GM08714 (cell line): ENCODE measurements around the gene FBN3.

Experiments used
- H3K4me3 ChIP-seq: fragments of 200-500 bp; sonication (Bioruptor generic); 2 replicates; pipeline ENCODE4 v1.5.1; 2014; ENCODE audit warnings: mild to moderate bottlenecking, low read length, inconsistent platforms
- ZNF274 ChIP-seq: IDR thresholded peaks from 2 replicates; pipeline ENCODE4 v1.6.1; 2012; ENCODE audit warnings: mild to moderate bottlenecking, low read depth, low read length

The FBN3 gene

DNA sequence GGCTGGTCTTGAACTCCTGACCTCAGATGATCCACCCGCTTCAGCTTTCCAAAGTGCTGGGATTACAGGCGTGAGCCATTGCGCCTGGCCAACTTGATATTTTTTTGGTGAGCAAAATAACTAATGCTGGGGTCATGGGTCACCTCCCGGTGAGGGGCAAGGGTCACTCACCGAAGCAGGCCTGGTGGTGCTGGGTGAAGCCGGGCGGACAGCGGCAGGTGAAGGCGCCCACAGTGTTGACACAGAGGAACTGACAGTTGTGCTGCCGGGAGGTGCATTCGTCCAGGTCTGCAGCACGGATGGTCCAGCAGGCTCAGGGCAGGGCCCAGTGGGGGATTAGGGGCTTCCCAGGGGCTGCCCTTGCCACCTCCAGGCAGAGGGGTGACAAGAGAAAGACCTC lies 68.6 kb downstream of the FBN3 start:
- H3K4me3 ChIP-seq = no peak overlapping the region
- TF ChIP-seq ZNF274 = no peak

DNA sequence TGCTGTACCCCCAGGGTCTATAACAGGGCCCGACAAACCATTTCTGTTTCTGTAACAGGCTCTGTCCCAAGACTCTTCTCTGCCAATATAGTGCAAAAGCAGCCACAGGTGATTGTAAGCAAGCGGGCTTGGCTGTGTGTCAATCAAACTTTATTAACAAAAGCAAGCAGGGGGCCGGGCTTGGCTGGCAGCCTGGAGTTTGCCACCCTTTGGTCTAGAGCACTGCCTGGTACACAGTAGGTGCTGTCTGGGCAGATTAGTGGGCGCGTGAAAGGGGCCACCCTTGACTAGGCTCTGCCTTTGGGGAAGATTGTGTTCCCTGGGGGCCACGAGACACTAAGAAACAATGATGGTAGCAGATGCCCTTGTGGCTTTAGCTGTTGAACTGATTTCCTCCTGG lies 69.4 kb downstream of the FBN3 start:
- TF ChIP-seq ZNF274 = no peak

DNA sequence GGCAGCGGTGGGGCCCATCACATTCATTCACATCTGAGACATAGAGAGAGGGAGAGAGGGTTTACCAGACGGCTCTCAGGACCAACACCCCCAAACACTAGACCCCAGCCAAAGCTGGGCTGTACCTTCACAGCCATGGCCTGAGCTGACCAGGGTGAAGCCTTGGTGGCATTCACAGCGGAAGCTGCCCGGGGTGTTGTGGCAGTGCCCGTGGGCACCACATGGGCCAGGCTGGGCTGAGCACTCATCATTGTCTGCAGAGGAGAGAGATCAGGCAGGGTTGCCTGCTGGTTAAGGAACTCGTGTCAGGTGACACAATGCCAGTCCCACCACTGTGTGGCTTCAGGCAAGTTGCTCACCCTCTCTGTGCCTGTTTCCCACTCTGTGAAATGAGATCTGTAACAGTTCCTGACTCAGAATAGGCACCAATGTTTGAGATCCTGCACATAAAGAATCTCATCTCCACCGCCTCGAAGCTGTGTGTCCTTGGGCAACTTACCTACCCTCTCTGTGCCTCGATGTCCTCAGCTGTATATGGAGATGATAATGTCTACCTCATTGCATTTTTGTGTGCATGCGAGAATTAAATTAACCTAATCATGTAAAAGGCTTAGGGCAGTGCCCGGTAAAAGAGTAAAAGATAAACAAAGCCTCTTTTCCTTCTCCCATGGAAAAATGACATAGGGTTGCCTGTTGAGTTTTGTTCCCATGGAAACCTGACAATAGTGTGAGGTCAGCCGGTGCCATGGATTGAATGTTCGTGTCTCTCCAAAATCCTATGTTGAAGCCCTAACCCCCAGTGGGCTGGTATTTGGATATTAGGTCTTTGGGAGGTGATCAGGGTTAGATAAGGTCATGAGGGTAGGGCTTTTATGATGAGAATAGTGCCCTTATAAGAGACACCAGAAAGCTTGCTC lies 74.0 kb downstream of the FBN3 start:
- H3K4me3 ChIP-seq = no peak overlapping the region
- no peak for TF ChIP-seq ZNF274

More for the DNA sequence above, 69.4 kb downstream of the FBN3 start:
- H3K4me3 ChIP-seq = no peak overlapping the region

DNA sequence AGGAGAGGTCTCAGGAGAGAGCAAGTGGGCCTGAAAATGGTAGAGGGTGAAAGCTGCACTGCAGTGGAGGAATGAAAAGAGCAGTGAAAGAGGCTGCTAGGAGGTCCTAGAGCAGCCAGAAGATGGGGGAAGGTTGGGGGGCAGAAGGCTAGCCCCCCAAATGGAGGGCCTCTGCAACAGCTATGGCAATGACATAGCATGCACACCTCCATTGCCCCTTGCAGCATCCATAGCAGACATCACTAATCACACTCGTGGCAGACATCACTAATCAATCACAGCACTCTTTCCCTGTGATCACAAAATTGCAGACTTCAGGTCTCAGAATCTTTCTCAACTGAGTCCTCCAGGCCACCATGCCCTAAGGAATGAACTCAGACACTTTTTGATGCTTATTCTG lies 74.9 kb downstream of the FBN3 start:
- no peak overlapping the region for H3K4me3 ChIP-seq
- TF ChIP-seq ZNF274 = no peak

DNA sequence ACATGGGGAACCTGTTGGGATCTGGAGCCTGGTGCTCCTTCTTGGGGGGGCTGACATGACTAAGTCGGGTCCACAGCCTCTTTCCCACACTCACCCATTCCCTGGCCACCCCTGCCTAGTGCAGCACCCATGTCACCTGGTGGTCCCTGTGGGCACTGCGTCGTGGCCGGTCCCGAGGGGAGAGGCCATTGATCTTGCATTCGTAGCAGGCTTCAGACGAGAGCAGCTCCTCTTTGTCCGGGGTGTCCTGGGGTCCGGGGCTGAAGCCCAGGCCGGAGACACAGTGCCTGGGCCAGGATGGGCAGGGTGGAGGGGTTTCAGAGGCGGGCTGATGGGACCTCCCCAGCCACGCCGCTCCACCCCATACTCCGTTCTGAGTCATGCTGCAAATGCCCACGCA lies 77.5 kb downstream of the FBN3 start:
- TF ChIP-seq ZNF274 = no peak
- no peak overlapping the region for H3K4me3 ChIP-seq

DNA sequence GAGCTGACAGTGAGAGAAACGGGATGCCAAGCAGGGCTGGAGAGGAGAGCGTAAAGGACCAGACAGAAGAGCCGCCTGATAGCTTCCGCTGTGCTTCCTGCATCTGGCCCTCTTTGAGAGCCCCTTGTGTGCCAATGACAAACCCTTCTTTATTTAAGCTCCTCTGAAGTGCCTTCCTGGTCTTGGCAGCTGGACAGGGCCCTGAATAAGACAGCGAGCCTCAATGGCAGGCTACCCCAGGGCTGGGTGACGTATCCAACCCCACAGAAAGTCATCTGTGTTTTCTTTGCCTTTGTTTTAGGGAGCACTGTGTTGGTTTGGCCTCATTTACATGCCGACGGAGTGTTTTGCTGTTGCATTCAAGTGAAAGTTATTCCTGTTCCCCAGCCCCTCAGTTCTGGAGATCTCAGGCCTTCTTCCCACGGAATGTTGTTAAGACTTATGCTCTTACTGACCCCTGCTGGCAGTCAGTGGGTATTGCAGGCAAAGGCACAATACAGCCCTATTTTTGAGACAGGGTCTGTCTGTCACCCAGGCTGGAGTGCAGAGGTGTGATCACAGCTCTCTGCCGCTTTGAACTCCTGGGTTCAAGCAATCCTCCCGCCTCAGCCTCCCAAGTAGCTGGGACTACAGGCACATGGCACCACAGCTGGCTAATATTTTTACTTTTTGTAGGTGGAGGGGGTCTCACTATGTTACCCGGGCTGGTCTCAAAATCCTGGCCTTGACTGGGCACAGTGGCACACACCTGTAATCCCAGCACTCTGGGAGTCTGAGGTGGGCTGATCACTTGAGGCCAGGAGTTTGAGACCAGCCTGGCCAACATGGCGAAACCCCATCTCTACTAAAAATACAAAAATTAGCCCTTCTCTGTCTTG lies 80.1 kb downstream of the FBN3 start:
- TF ChIP-seq ZNF274 = no peak
- no peak overlapping the region for H3K4me3 ChIP-seq

DNA sequence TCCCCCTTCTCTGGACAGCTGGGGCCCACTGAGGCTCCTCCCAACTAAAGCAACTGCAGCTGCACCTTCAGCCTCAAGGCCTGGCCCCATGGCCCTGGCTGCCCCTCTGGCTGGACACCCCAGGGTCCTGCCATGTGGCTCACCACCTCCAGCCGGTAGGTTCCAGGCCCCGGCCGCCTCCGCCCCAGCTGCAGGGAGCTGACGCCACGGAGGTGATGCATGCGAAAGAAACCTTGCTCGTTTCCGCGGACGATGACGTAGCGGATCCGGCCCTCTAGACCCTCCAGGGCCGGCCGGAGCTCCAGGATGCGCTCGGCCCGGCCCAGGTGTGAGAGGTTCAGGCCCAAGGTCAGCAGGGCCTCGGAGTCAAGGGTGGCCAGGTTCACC lies 83.5 kb downstream of the FBN3 start:
- no peak overlapping the region for H3K4me3 ChIP-seq
- TF ChIP-seq ZNF274 = no peak

DNA sequence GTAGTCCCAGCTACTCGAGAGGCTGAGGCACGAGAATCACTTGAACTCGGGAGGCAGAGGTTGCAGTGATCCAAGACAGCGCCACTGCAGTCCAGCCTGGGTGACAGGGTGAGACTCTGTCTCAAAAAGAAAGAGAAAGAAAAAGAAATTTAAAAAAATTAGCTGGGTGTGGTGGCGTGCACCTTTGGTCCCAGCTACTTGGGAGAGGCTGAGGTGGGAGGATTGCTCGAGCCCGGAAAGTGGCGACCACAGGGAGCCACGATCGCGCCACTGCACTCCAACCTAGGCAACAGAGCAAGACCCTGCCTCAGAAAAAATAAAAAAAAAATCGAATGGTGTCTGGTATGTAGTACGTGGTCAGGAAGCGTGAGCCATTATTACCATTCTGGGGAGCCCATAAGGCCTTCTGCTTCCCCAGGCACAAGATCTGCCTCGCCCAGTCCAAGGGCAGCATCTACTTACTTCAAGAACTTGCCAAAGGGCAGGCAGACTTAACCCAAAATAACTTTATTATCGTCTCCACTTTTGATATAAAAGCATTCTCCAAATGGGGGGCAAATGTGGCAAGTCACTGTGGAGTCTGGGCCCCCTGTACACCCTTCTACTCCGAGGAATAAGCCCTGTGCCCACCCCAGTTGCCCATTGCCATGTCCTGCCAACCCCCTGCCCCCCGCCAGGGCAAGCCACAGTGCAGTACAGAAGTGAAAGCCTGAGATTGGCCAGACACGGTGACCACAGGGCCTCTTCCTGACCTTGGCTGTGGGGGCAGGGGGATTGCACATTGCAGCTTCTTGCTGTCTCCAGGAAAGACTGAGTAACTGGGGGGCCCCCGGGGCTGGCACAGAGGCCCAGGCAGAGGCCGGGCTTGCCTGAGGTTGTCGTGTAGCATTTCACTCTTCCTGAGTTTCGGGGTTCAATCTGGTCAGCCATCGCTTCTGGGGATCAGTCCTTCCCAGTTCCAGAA lies 84.2 kb downstream of the FBN3 start:
- TF ChIP-seq ZNF274 = no peak
- no peak overlapping the region for H3K4me3 ChIP-seq

DNA sequence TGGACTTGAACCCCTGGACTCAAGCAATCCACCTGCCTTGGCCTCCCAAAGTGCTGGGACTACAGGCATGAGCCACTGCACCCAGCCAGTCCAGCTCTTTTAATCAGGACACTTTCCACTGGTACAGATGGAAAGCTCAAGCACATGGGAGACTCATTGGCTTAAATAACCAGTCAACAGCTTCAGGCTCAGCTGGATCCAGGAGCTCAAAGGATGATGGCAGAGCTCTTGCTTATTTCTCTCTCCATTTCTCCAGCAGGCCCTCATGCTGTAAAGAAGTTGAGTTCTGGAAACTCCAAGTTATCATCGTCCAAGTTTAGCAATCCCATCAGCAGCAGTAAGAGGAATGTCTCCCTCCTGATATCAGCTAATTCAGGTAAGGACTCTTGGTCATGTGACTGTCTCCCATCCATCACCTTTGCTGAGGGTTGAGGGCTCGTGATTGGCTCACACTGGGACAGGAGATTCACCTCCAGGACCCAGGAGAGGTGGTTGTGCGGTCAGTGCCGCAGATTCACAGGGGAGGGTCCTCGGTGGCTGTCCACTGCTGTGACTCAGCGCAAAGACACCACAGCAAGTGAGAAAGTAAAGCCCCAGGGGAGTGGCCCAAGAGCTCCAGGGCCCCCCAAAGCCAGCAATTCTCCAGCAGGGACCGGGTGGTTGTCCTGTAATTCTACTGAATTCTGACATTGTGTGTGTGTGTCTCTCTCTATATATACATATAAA lies 91.7 kb downstream of the FBN3 start:
- no peak overlapping the region for H3K4me3 ChIP-seq
- TF ChIP-seq ZNF274 = no peak

DNA sequence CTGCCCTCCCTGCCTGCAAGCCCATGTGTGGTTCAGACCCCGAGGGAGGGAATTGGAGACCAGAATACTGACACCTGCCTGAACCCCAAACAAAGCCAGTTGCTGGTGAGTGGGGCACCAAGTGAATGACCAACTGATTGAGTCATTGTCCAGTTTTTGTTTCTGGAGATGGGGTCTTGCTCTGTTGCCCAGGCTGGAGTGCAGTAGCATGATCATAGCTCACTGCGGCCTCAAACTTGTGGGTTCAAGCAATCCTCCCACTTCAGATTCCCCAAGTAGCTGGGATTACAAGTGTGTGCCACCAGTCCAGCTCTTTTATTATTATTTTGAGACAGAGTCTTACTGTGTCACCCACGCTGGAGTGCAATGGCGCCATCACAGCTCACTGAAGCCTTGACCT lies 92.9 kb downstream of the FBN3 start:
- no peak overlapping the region for H3K4me3 ChIP-seq
- TF ChIP-seq ZNF274 = no peak

DNA sequence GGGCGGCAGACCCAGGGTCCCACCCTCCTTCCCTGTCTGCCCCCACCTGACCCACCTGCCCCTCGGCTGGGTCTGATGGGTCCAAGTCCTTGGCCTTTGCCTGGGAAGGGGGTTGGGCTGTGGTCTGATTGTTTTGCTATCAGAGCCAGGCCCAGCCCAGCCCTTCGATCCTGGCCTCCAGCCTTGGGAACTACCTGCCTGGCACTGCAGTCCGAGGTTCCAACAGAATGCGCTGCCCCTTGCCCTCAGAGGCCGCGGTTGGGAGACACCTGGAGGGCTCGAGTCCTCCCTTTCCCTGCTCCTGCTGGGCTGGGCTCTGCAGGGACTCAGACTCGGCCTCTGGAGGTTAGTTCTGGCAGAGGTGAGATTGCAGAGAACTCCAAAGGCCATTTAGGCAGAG lies 95.2 kb downstream of the FBN3 start:
- TF ChIP-seq ZNF274 = no peak
- no peak overlapping the region for H3K4me3 ChIP-seq

DNA sequence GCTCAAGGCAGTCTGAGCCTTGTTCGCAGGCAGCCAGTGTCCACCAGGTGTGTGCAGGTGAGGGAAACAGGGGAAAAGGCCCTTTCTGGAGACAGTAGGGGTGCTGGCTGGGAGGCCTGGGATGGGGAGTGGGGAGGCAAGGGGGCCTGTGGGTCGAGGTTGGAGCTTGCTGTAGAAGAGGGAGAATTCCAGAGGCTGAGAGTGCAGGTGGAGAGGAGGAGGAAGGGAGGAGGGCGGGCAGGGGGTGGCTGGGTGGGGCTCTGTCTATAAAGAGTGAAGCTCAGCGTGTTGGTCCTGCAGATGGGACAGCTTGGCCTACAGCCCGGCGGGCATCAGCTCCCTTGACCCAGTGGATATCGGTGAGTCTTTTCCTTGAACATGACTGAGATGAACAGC lies 96.9 kb downstream of the FBN3 start, which contains the start of gene CCL25:
CCL25 (plus strand) TSS at position 297 of the 396 bp plus-strand sequence. CDS start 290 bp downstream, outside the sequence.
- H3K4me3 ChIP-seq = no peak within 1 kb of the TSS; the same call in 1 of the 2 replicates
- no peak for TF ChIP-seq ZNF274
